GM18861 (cell line): ENCODE data around the gene IGF1R.

Source experiments
- ATAC-seq: cut with Tn5 transposase; IDR thresholded peaks from one replicate; pipeline ENCODE4 v1.9.1; 2021; ENCODE audit not compliant: unreplicated experiment

IGF1R gene

DNA sequence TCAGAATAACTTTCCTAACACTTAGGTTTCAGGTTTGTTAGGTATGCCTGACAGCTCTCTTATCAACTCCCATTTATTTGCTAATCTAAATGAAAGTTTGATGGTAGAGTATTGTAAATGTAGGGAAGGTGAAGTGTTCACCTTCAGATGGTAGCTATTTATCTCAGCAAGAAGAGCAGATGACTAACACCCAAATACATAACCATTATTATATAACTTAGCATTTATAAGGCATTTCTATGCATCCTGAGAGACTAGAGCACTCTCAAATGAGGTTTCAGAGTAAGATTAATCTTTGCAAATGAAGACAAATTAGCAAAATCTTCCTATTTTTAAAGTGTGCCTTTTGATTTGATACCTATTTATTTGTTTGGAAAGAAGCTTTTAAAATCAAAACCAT lies 143.8 kb downstream of the IGF1R start:
- no peak for ATAC-seq

DNA sequence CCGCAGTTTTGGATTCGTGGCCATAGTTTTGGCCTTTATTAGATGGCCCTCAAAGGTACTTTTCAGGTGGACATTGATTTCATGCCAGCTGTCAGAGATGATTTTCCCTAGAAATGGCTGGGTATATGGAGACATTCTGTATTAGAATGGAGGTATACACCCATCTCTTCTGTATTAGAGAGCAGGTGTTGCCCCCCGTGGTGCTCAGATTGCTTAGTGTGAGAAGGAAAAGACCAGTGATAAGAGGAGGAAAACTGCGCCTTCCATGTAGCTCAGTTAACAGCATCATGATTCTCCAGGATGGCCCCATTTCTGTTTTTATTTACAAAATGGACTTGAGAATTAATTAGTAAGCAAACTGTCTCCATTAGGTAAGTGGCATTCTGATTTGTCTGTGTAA lies 145.9 kb downstream of the IGF1R start:
- ATAC-seq: no peak

DNA sequence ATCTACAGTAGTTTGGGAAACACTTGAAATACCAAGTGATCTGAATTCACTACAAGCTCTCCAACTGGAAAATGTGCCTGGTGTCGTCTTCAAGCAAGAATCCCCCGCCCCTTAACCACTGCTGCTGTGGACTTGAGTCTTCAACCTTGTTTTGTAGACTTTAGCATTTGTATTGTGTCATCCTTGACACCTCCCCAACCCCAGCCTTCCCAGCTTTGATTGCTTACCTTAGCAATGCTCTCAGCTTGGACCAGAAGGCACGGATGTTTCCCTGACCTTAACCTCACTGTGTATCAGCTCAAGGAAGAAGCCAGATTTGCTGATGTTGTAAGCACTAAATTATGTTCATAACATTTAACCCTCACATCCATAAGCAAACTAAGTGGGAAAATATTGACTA lies 146.4 kb downstream of the IGF1R start:
- ATAC-seq: no peak

DNA sequence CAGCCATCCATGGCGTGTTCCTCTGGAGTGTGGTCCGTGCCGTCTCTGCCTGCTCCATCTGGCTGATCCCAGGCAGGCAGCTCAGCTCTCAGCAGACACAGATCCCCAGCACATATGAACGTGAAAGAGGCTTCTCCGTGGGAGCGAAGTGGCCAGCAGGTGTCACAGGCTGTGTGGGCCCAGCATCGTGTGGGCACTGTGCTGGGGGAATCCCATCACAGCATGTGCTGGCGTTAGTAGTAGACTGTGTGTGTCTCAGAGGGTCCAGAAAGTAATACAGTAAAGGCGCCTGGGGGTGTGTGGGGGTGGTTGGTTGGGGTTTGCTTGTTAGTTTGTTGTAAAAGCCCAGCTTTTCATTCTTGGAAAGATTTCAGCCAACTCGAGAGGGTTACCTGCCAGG lies 147.6 kb downstream of the IGF1R start:
- ATAC-seq: no peak

DNA sequence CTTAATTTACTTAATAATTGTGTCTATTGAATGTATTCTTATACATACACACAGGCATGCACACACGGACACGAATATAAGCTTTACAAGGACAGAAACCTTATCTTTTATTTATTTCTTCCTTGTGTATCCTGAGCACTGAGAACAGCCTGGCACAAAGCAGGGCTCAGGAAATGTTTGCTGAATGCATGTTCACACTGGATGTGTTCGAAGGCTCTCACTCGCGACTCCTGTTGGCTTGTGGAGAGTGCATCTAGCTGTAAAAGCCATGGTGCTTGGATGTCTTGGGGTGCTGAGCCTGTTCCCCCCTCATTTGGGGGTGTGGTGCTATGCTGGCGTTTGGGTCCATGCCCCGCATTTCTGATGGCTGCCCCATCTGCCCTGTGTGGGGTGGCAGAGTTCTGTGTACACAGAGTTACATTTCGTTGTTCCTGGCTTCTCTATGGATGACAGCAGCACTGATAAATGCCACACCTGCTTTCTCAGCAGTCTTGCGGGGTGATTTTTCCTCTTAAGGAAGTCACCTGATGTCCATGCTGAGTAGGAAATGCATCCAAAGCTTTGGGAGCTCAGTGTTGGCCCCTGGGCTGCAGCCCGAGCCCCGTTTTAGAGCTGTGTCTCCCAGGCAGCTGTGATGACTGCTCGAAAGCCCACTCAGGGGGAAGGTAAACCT lies 148.5 kb downstream of the IGF1R start:
- no peak for ATAC-seq

DNA sequence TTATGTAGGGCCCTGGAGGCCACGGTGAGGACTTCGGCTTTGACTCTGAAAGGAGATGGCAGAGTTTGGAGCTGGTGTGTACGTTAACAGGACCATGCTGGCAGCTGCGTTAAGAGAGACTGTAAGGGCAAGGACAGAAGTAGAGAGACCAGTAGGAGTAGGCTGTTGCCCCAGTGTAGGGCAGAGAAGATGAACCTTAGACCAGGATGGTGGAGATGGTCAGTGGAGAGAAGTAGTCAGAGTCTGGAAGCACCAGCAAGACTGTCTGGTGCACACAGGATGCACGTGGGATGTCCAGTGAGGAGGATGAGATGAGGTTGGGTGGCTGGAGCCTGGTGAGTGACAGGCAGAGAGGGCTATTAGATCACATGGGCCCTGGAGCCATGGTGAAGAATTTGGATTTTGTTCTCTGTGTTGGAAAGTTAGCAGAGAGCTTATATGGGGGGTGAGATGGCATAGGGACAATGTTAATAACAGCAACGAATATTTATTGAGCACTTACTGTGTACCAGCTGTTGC lies 150.1 kb downstream of the IGF1R start:
- no peak for ATAC-seq

DNA sequence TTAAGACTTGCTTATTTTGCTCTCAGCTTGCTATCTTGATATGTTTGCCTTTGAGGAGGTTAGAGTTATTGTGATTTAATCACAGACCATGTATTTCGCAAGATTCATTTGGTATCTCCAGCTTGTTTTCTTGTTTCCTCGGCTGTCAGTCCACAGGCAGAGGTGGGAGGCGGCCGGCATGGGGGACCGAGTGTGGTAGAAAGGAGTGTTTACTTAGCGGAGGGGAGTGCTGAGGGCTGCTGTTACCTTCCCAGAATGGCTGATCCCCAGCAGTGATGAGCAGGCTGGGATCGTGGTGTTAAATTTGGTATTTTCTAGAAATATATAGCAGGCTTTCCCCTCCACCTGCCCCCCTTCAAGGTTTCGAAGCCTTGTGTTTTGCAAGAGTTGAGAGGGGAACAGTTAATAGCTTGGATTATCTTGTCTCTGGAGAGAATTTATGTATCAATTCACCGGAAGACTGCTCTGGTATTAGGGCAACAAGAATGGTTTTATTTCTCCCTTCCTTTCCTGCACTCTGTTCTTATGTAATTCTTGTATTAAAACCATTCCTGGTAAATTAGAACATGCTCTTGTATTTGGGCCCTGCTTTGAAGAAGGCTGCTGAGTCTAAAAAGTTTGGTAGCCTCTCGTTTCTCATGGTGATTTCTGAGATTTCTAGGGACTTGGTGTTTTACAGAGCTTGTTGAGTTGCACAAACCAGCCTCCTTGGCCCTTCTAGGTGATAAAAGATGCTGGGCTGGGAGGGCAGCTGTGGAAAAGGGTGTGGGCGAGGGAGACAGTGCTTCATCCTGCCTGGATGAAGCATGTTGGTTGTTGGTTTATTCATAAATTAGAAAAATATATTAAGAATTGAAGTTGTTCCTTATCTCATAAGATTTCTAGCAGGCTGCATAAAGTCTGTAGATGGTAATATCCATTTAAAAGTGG lies 151.4 kb downstream of the IGF1R start:
- no peak for ATAC-seq

DNA sequence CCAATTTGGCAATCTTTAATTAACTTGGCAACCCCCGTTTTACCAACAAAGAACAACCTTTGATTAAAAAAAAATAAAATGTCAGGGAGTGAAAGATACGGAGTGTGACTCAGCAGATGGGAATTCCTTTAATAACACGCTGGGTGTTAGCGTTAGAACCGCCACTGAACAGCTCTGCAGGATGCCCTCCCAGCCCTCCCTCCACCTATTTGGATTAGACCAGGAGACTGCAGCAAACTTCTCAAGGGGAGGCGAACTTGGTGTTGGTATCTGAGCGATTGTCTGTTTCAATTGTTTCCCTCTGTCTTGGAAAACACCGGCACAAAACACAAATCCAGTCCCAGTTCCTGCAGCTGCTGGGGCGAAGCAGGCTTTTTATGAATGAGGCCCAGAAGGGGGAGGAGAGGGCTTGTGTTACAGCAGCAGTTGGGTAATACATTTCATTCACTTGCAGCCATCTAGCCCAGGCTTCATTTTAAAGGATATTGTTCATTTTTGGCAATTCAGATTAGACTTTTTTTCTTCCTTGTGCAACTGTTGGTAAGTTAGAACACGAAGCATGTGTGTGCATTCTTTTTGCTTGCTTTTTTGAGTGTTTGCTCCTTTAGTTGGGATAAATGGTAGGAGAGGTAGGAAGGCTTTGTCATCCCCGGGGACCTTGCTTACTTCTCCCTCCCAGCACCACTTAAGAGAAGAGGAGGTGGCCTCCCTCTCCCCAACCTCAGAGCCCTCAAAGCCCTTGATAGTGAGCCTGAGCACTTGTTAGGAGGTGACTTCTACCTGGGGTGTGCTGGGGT lies 152.3 kb downstream of the IGF1R start:
- ATAC-seq: no peak

DNA sequence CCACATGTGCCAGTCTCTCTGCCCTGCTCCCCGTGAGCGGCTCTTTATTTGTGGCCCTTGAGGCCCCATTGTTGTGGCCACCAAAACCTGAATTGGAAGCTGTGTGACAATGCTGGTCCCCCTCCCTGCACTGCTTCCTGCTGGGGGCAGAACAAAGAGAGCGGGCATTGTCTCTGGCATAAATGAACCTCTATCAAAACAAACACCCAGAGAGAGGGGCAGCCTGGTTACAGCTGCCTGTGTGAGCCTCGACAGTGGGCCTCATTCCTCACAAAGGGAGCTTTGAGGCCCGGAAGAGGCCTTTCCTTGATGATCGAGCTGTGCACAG lies 152.9 kb downstream of the IGF1R start:
- ATAC-seq: no peak

DNA sequence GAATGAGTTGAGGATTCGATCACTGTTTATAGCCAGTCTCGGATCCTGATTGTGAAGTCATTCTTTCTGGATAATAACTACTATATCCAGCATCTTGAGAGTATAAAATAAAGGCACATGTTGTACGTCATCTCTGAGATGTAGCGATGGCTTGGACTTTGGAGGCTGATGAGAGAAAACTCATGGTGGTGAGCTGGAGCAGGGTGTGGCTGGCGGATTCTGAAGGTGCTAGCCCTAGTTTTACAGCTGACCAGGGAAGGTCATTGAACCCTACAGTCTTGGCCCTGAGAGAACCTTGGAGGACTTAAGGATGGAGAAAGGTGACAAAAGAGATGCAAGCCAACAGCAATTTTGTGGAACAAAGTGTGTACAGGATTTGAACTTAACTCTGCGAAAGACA lies 153.8 kb downstream of the IGF1R start:
- ATAC-seq: no peak

DNA sequence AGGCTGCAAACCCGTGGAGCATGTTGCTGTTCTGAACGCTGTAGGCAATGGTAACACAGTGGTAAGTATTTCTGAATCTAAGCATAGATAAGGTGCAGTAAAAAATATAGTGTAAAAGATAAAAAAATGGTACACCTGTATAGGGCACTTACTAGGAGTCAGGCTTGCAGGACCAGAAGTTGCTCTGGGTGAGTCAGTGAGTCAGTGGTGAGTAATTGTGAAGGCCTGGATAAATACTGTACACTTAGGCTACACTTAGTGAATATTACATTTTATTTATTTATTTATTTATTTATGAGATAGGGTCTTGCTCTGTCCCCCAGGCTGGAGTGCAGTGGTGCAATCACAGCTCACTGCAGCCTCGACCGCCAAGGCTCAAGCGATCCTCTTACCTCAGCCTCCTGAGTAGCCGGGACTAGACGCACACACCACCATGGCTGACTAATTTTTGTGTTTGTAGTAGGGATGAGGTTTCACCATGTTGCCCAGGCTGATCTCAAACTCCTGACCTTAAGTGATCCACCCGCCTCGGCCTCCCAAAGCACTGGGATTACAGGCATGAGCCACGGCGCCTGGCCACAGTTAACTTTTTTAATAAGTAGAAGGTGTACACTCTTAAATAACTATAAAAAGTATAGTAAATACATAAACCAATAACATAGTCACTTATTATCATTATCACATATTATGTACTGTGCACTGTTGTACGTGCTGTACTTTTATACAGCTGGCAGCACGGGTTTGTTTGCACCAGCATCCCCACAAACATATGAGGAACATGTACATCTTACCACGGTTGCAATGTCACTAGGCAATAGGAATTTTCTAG lies 155.1 kb downstream of the IGF1R start:
- ATAC-seq: no peak

DNA sequence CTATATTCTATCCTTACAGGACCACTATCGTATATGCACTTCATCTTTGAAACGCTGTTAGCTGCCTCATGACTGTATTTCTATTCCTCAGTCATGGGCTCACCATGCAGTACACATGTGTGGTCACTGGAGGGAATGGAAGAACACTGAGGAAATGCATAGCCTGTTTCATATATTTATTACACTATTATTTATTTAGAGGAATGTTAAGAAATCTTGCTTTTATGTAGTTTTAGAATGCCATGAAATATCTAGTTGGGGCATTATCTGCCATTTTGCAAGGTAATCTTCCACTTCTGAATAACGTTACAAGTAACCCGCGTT lies 155.7 kb downstream of the IGF1R start:
- no peak for ATAC-seq

DNA sequence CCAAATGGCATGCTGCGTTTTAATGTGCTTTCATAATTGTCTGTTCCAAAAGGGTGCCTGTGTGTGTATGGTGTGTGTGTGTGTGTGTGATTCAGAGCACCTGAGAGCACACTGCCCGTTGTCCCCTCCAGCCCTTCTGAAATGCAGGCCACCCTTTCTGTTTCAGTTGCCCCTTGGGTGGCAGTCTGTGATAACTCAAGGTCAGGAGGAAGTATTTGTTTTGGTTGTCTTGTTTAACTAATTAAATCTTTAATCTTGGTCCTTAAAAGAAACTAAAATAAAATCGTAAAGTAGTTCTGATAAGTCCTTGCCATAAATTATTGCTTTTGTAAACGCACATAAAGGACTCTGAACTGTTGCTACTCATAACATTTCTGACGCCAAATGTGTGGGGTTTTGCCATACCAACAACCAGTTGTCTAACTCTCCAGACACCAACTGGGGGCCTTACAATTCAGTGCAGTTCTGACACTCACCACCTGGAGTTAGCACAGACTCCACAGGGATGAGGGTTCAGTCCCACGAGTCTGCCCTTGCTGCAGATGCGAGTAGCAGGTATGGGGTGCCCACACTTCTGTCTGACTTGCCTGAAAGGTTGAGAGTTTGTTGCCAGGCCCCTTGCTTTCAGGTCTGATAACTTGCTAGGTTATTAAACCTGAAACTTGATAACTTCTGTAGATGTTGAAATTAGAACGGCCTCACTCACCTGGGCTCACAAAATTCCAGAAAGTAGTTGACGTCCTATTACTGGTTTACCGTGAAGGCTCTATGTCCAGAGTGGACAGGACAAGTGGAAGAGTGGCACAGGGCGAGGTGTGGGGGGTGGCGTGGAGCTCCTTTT lies 157.3 kb downstream of the IGF1R start:
- ATAC-seq: no peak

DNA sequence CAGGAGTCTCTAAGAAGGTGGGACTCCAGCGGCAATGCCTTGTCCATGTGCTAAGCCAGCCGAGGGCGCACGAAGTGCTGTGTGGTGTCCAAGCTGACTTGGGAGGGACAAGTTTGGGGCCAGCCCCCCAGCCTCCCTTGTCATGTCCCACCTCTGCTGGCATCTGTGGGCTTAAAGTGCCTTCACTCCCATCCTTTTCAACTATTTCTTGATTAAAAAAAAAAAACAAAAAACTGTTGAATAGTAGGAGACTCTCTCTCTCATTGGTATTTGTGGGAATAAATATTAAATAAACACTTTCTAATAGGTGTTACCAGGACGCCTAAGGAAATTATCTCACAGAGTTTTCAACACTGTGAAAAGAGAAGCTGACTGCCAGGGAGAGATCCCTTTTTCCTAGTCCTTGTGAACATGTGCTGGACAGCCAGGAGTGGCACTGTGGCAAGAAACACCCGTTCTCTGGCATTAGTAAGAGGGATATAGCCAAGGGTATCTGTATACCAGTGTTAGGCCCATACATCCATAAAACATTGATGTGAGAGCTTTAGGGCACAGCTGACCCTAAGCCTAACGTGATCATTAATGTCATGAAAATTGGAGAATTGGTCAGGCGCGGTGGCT lies 158.0 kb downstream of the IGF1R start:
- ATAC-seq: no peak

DNA sequence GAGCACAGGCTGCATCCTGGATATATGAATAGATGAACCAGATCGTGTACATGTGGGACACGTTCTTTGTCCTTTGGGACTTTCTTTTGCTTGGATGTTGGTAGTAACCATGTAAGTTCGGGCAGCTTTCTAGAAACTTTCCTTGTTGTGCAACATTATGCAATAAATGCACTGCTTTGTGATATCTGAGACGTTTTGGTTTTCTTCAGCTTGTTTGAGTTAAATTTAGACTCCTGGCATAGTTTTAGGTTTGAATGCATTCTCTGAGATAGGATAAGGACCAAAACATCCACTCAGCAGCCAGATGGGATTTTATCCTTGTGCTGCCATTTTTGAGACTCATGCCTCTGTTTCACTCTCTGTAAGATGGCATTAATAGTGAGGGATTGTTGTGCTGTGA lies 158.9 kb downstream of the IGF1R start:
- ATAC-seq: no peak

DNA sequence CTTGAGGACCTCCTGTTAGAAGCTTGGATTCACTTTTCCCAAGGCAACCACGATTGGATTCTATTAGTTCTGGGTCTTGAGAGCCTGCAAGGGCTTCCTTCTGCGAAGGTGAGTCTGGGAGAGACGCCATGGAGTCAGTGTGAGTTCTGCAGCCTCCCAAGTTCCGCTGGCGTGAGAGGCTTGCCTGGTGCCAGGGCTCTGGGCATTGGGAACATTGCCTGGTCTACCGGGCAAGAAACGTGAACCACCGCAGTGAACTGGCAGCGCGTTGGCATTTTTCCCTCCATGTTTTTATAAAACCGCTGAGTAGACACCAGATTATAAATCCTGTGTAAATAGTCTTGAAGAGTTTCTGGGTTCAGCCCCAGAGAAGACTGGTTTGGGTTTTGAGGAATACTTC lies 160.9 kb downstream of the IGF1R start:
- no peak for ATAC-seq

DNA sequence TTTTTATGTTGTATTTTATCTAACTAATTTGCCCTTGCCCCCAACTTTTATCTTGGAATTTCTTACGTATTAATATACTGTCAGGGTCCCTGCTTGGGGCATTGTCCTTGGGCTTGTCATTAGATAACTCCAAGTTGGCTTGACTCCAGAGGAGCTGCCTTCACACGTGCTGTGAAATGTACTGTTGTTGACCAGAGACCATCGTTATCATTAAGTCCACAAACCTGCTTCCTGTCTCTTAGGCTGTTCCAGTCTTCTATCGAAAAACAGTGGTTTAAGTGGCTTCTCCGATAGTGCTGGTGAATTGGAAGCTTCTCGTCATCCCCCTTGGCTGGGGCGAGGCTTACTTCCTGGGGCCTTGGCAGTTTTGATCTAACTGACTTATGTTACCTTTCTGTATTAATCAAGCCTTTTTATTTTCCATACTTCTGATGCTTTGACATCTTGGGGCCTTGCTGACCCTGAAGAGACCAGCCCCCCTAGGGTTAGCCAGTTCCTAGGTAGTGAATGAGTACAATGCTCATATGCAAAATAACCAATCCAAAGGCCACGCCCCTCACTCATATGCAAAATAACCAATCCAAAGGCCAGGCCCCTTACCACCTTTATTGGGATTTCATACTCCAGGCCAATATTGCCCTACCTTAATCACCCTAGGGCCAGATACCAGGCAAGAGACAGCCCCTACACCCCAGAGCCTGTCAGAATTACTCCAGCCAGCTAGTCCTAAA lies 164.5 kb downstream of the IGF1R start:
- ATAC-seq: no peak

DNA sequence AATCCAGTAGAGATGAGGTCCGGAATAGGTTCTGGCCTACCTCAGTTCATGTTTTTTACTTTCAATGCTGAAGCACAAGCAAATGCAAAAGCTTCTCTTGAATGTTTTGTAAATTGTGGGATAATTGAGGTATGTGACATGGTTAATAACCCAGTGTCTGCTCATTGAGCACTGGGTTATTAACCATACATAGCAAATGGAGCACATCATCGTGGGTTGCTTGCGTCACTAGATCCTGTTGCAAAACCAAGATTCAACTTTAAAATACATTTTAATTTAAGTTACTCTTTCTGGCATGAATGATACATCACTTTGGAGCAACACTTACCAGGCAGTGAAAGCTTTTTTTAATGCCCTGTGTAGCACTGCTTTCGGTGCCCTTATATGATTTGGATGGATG lies 165.6 kb downstream of the IGF1R start:
- no peak for ATAC-seq

DNA sequence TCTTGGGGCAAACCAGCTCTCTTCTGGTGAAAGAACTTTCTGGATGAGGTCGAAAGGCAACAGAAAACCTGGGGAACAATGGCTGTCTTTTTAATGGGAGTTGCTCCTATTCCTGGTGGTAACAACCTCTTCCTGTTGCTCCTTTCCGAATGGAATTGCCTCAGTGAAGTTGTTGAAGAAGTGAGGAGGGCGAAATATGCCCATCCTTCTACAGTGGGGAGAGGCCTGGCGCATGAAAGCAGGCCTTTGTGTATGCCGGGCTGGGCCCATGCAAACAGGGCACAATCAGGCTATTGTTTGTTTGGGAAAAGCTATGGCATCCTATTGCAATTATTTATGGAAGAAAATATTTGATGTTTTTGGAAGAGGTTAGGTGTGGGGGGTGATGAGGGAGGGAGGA lies 166.9 kb downstream of the IGF1R start:
- ATAC-seq: no peak
